Prostate gland (tissue), 2 donors: ENCODE measurements around the gene PDE2A.

Source experiments
- POLR2A ChIP-seq: fragments of 450-650 bp; IDR thresholded peaks from one replicate; pipeline ENCODE4 v1.6.1; 2016; ENCODE audit warnings: antibody characterized with exemption, mild to moderate bottlenecking
- POLR2AphosphoS5 ChIP-seq: sonication (generic); formaldehyde crosslinking; IDR thresholded peaks from one replicate; pipeline ENCODE4 v1.6.1; 2017; ENCODE audit warnings: antibody characterized with exemption
- TF ChIP-seq, protein P1 (sequence below), 4 experiments: fragments of 200-600 bp in 2 of 4; fragments of 450-650 bp in 2 of 4; sonication (generic) in 2 of 4; IDR thresholded peaks; 1 replicate in 3 of 4; 2 replicates in 1 of 4; pipeline ENCODE4 v1.5.1; 2016 to 2019; ENCODE audit warnings: antibody characterized with exemption in 4 of 4, mild to moderate bottlenecking in 2 of 4, moderate library complexity in 2 of 4

DNA sequence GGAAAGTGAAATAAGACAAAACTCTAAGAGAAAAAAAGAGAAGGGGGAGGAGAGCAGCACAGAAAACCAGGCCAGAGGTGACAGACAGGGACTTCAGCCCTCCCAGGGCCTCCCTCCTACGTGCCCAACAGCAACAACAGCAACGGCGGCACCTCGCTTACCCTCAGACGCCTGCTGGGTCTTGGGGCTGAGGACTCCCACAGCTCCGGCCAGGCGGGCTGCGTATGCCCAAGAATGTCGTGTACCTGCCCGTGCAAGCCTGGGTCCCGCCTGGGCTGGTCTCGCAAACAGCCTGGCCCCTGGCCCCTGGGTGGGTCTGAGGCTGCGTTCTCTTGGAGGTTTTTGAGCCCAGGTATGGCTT, 47.4 kb upstream of the PDE2A start:
- TF ChIP-seq, protein P1, sequence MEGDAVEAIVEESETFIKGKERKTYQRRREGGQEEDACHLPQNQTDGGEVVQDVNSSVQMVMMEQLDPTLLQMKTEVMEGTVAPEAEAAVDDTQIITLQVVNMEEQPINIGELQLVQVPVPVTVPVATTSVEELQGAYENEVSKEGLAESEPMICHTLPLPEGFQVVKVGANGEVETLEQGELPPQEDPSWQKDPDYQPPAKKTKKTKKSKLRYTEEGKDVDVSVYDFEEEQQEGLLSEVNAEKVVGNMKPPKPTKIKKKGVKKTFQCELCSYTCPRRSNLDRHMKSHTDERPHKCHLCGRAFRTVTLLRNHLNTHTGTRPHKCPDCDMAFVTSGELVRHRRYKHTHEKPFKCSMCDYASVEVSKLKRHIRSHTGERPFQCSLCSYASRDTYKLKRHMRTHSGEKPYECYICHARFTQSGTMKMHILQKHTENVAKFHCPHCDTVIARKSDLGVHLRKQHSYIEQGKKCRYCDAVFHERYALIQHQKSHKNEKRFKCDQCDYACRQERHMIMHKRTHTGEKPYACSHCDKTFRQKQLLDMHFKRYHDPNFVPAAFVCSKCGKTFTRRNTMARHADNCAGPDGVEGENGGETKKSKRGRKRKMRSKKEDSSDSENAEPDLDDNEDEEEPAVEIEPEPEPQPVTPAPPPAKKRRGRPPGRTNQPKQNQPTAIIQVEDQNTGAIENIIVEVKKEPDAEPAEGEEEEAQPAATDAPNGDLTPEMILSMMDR (IDR thresholded peaks at IDR 0.05), result no peak
- no peak for TF ChIP-seq POLR2A
- no peak for TF ChIP-seq POLR2AphosphoS5
